H9 (cell line): ENCODE data around the gene FOXL1. TPM values are rescaled to one million over a fixed set of nuclear protein-coding genes. Genes with fewer than 3 reads are reported as not detected.

Source experiments
- DNase-seq: peaks from one replicate; pipeline ENCODE4 v3.0.0-alpha.2; 2017
- H2AFZ ChIP-seq: one replicate; pipeline ENCODE4 v1.6.1; 2013; ENCODE audit warnings: mild to moderate bottlenecking, low read length, control low read depth, moderate library complexity
- H2AK5ac ChIP-seq: 2 replicates; pipeline ENCODE4 v1.6.1; 2013; ENCODE audit warnings: low read length, control low read depth, mixed read lengths; ENCODE audit not compliant: insufficient read length
- H2BK120ac ChIP-seq: one replicate; pipeline ENCODE4 v1.6.1; 2013; ENCODE audit warnings: low read depth, mild to moderate bottlenecking, low read length, control low read depth, inconsistent platforms; ENCODE audit not compliant: poor library complexity, severe bottlenecking
- H2BK12ac ChIP-seq: 2 replicates; pipeline ENCODE4 v1.6.1; 2013; ENCODE audit warnings: low read length, control low read depth, mixed read lengths, low read depth; ENCODE audit not compliant: insufficient read length
- H2BK15ac ChIP-seq: 2 replicates; pipeline ENCODE4 v1.6.1; 2013; ENCODE audit warnings: low read depth, low read length, control low read depth
- H2BK20ac ChIP-seq: one replicate; pipeline ENCODE4 v1.6.1; 2013; ENCODE audit warnings: low read depth, mild to moderate bottlenecking, low read length, control low read depth, inconsistent platforms; ENCODE audit not compliant: poor library complexity, severe bottlenecking
- H2BK5ac ChIP-seq: 2 replicates; pipeline ENCODE4 v1.6.1; 2013; ENCODE audit warnings: low read length, control low read depth, mixed read lengths; ENCODE audit not compliant: insufficient read length
- H3K14ac ChIP-seq: 2 replicates; pipeline ENCODE4 v1.6.1; 2013; ENCODE audit warnings: low read length, control low read depth; ENCODE audit not compliant: insufficient read depth
- H3K18ac ChIP-seq: 2 replicates; pipeline ENCODE4 v1.6.1; 2013; ENCODE audit warnings: low read depth, mild to moderate bottlenecking, mixed read lengths, low read length, control low read depth; ENCODE audit not compliant: insufficient read length
- H3K23ac ChIP-seq: 2 replicates; pipeline ENCODE4 v1.6.1; 2013; ENCODE audit warnings: low read length, control low read depth, mixed read lengths, low read depth; ENCODE audit not compliant: insufficient read length
- H3K23me2 ChIP-seq: 2 replicates; pipeline ENCODE4 v1.6.1; 2013; ENCODE audit warnings: low read depth, mild to moderate bottlenecking, mixed read lengths, low read length, control low read depth; ENCODE audit not compliant: insufficient read length, poor library complexity, severe bottlenecking
- H3K27ac ChIP-seq: 2 replicates; pipeline ENCODE4 v1.5.1; 2013; ENCODE audit warnings: low read length, control low read depth, mixed read lengths, low read depth; ENCODE audit not compliant: insufficient read length
- H3K27me3 ChIP-seq: 2 replicates; pipeline ENCODE4 v1.6.1; 2013; ENCODE audit warnings: low read length, control low read depth, inconsistent platforms; ENCODE audit not compliant: insufficient read depth
- H3K4ac ChIP-seq: 2 replicates; pipeline ENCODE4 v1.6.1; 2013; ENCODE audit warnings: low read depth, mild to moderate bottlenecking, control low read depth, inconsistent platforms, low read length, moderate library complexity
- H3K4me1 ChIP-seq: 2 replicates; pipeline ENCODE4 v1.6.1; 2013; ENCODE audit warnings: low read length, control low read depth, inconsistent platforms; ENCODE audit not compliant: insufficient read depth
- H3K4me2 ChIP-seq: 2 replicates; pipeline ENCODE4 v1.6.1; 2013; ENCODE audit warnings: low read length, control low read depth, mixed read lengths; ENCODE audit not compliant: insufficient read length, insufficient read depth
- H3K56ac ChIP-seq: 2 replicates; pipeline ENCODE4 v1.6.1; 2013; ENCODE audit warnings: low read depth, mild to moderate bottlenecking, mixed read lengths, low read length, control low read depth; ENCODE audit not compliant: insufficient read length
- H3K79me1 ChIP-seq: 2 replicates; pipeline ENCODE4 v1.6.1; 2013; ENCODE audit warnings: low read depth, mild to moderate bottlenecking, moderate library complexity, low read length, control low read depth, inconsistent platforms; ENCODE audit not compliant: insufficient read depth, poor library complexity, severe bottlenecking
- H3K79me2 ChIP-seq: 2 replicates; pipeline ENCODE4 v1.6.1; 2013; ENCODE audit warnings: low read length, control low read depth, inconsistent platforms; ENCODE audit not compliant: insufficient read depth
- H3K9ac ChIP-seq: 2 replicates; pipeline ENCODE4 v1.6.1; 2013; ENCODE audit warnings: low read length, control low read depth, mixed read lengths; ENCODE audit not compliant: insufficient read length; ENCODE audit errors: extremely low read depth
- H3K9me3 ChIP-seq: one replicate; pipeline ENCODE4 v1.6.1; 2013; ENCODE audit warnings: low read depth, low read length, inconsistent platforms; ENCODE audit not compliant: control insufficient read depth
- H3T11ph ChIP-seq: one replicate; pipeline ENCODE4 v1.6.1; 2013; ENCODE audit warnings: mild to moderate bottlenecking, low read length, control low read depth, inconsistent platforms
- H4K20me1 ChIP-seq: one replicate; pipeline ENCODE4 v1.6.1; 2013; ENCODE audit not compliant: control insufficient read depth, insufficient read length, insufficient read depth
- H4K5ac ChIP-seq: 2 replicates; pipeline ENCODE4 v1.6.1; 2013; ENCODE audit warnings: low read depth, mild to moderate bottlenecking, mixed read lengths, low read length, control low read depth; ENCODE audit not compliant: insufficient read length
- H4K8ac ChIP-seq: replicated peaks from 2 replicates; pipeline ENCODE4 v1.6.1; 2013; ENCODE audit warnings: low read length, control low read depth, mixed read lengths, low read depth; ENCODE audit not compliant: insufficient read length
- H4K91ac ChIP-seq: 2 replicates; pipeline ENCODE4 v1.6.1; 2013; ENCODE audit warnings: low read depth, mild to moderate bottlenecking, moderate library complexity, mixed read lengths, low read length, control low read depth; ENCODE audit not compliant: insufficient read length
- H3K27ac Mint-ChIP-seq, 3 experiments: 2 replicates in 2 of 3; 3 replicates in 1 of 3; pipeline ENCODE4 v1.8.0; 2020 to 2021; ENCODE audit warnings: mixed read lengths in 3 of 3, mild to moderate bottlenecking in 1 of 3, moderate library complexity in 1 of 3
- H3K27me3 Mint-ChIP-seq: 2 replicates; pipeline ENCODE4 v1.8.0; 2021; ENCODE audit warnings: low read depth, mild to moderate bottlenecking, moderate library complexity, mixed read lengths
- H3K36me3 Mint-ChIP-seq, 3 experiments: 2 replicates in 2 of 3; 3 replicates in 1 of 3; pipeline ENCODE4 v1.8.0; 2020 to 2021; ENCODE audit warnings: low read depth in 3 of 3, mixed read lengths in 3 of 3; ENCODE audit not compliant: insufficient read depth in 1 of 3
- H3K4me1 Mint-ChIP-seq, 2 experiments: 2 replicates each; pipeline ENCODE4 v1.8.0; 2020; ENCODE audit warnings: mixed read lengths in 2 of 2
- H3K4me3 Mint-ChIP-seq, 2 experiments: 2 replicates in 1 of 2; 3 replicates in 1 of 2; pipeline ENCODE4 v1.8.0; 2020 to 2021; ENCODE audit warnings: mild to moderate bottlenecking in 2 of 2, mixed read lengths in 2 of 2, moderate library complexity in 1 of 2
- H3K9me3 Mint-ChIP-seq, 2 experiments: 2 replicates in 1 of 2; 3 replicates in 1 of 2; pipeline ENCODE4 v1.8.0; 2020; ENCODE audit warnings: mild to moderate bottlenecking in 2 of 2, mixed read lengths in 2 of 2, moderate library complexity in 1 of 2
- WGBS: extraction: QIAGEN DNeasy Blood & Tissue Kit; methylation state at CpG from one replicate; pipeline ENCODE4 v1.1.7; 2013; ENCODE audit warnings: missing lambda C conversion rate, low lambda C conversion rate, mixed read lengths; ENCODE audit not compliant: insufficient read length; ENCODE audit errors: extremely low coverage; 5-methylcytosine and 5-hydroxymethylcytosine counted together
- total RNA-seq: library from RNA; stranded (reverse); gene quantifications from 2 replicates; pipeline ENCODE4 v1.2.1, GENCODE V29; 2021
- TF ChIP-seq, protein P1 (sequence below): fragments of 200-600 bp; sonication (generic); conservative IDR thresholded peaks from 3 replicates; pipeline ENCODE4 v1.8.0; 2021; ENCODE audit warnings: antibody characterized with exemption, mild to moderate bottlenecking

The FOXL1 gene
- total RNA-seq, 1 experiment from 2014 or later = 0.09 TPM

DNA sequence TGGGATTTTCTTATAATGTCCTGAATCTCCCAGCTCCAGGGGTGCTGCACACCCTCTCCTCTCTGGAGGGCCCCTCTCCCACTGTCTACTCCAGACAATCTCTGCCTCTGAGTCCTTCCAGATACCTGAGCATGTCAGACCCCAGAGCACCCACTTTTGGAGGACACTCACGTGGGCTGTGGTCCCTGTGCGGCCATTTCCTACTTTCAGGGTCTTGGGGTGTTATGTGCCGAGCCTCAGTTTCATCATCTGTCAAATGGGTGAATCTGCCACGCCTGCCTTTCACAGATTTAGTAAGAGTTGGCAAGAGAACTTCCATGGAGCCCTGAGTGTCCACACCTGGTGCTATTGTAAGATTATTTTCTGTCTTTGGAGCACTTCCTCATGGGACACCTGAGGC lies 3.7 kb upstream of the FOXL1 start:
- Histone ChIP-seq H3K23me2 (peaks cover 14% of the 10 kb centered on the region), H2BK20ac (no peak overlapping the region), H3K27me3 (peaks cover 84% of the 10 kb centered on the region), H3K56ac (no peak overlapping the region), H3K27ac (no peak overlapping the region), H4K91ac (no peak overlapping the region), H3K4me1 (peaks cover 14% of the 10 kb centered on the region; the same call in 1 of the 2 replicates), H3K4me2 (no peak overlapping the region), H3K79me1 (no peaks in the 10 kb centered on the region), H2BK15ac (no peak overlapping the region), H4K8ac (no peak overlapping the region), H2BK5ac (no peak overlapping the region), H3K14ac (no peak overlapping the region), H3K9ac (no peak overlapping the region), H3K4ac (no peak overlapping the region), H4K20me1 (no peaks in the 10 kb centered on the region), H4K5ac (no peak overlapping the region), H2AK5ac (no peak overlapping the region), H2BK120ac (no peak overlapping the region), H2BK12ac (no peak overlapping the region), H3K23ac (no peak overlapping the region), H2AFZ (no peak overlapping the region), H3K79me2 (no peaks in the 10 kb centered on the region), H3T11ph (no peak overlapping the region), H3K9me3 (no peaks in the 10 kb centered on the region), H3K18ac (no peak overlapping the region)
- Mint-ChIP-seq H3K27me3 (peaks cover 97% of the 10 kb centered on the region), H3K4me3 (peak overlapping the region in 1 of 2 experiments; percentile 9; a peak in 1 of 5 replicates), H3K9me3 (peaks cover 3 to 5% of the 10 kb centered on the region in 2 experiments; a peak in 3 of 5 replicates), H3K4me1 (peaks cover 45 to 56% of the 10 kb centered on the region in 2 experiments), H3K27ac (no peak overlapping the region), H3K36me3 (peaks cover 0 to 1% (median 0%) of the 10 kb centered on the region in 3 experiments; a peak in 2 of 7 replicates)
- TF ChIP-seq, protein P1, sequence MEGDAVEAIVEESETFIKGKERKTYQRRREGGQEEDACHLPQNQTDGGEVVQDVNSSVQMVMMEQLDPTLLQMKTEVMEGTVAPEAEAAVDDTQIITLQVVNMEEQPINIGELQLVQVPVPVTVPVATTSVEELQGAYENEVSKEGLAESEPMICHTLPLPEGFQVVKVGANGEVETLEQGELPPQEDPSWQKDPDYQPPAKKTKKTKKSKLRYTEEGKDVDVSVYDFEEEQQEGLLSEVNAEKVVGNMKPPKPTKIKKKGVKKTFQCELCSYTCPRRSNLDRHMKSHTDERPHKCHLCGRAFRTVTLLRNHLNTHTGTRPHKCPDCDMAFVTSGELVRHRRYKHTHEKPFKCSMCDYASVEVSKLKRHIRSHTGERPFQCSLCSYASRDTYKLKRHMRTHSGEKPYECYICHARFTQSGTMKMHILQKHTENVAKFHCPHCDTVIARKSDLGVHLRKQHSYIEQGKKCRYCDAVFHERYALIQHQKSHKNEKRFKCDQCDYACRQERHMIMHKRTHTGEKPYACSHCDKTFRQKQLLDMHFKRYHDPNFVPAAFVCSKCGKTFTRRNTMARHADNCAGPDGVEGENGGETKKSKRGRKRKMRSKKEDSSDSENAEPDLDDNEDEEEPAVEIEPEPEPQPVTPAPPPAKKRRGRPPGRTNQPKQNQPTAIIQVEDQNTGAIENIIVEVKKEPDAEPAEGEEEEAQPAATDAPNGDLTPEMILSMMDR = no peak
- no CpG with 5 or more reads among the region's 4 CpGs for WGBS
- DNase-seq = no peak
